Pons (tissue), 1 donor: Measurements from ENCODE around the gene DLG2.

Experiments
- DNase-seq: peaks from one replicate; pipeline ENCODE4 v3.0.0-alpha.2; 2016; ENCODE audit warnings: low spot score

DLG2 gene

DNA sequence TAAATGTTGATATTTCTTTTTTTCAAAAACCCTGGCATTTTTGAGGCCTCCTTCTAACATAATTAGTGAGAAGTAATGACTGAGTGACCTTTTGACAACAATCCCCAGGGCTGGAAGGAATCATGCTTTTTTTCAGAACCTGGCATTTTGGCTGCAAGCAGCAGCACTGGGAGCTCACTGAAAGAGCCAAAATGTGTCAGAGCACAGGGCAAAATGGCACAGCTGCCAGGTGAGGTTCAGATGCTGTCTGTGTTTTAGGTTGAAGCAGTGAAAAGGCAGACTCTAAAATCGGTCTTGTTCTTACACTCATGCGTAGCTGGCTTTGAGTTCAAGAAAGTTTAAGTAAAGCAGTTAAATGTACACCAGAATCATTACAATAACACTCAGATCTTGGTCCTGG is 1063.8 kb downstream of the DLG2 start:
- DNase-seq = peak; percentile 6

DNA sequence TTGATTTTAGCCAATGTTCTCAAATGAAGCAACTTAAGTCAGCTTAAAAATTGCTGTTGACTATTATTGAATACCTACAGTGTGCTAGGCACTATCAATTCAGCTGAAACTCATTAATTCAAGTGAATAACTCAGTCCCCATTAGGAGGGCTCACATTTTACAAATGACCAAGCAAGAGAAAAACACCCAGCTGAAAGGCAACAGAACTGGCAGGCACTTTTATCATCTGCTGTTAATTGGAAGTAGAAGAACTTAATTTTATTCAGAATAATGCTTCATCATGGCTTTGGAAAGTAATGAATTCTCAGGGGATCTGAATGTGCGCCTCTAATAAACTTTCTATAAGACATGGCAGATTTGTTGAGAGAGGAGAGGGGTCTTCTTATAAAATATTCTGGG is 1066.9 kb downstream of the DLG2 start:
- no peak for DNase-seq

GRCh38 chr11:84558085-84558905 is 1068.8 kb downstream of the DLG2 start:
- peak; percentile 70 for DNase-seq

DNA sequence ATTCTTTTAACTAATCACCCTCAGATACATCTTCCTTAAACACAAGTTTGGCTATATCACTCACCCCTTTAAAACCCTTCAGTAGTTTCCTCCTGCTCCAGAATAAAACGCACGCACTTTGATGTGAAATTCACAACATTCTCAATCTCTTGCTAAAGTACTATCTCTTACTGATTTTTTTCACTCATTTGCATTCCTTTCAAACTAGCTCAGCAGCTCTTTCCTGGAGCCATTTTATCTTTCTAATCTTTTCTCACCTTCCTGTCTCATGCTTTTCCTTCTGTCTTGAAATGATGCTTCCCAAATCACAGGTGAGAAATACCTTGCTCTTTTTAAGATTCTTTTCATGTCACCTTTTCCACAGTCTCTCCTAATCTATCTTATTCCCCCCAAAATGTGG is 1074.4 kb downstream of the DLG2 start:
- no peak for DNase-seq

GRCh38 chr11:84549217-84549616 is 1077.9 kb downstream of the DLG2 start:
- DNase-seq = no peak

DNA sequence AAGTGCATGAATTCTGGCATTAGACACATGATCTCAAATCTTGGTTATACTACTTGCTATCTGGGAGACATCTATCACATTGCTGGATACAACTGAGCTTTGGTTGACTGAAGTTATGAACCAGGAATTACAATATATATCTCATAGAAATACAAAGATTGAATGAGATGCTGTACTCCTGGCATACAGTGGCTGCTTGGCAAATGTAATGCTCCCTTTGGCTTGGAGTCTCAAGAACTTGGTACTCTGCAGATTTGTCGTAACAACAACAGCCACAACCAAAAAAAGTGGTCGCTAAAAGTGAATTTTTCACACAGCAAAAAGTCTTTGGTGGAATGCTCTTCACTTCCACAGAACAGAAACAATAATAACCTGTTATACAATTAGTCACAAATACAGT is 1082.6 kb downstream of the DLG2 start:
- DNase-seq = no peak

- no peak for DNase-seq
Observed at GRCh38 chr11:84543367-84544159, 1083.6 kb downstream of the DLG2 start.

DNA sequence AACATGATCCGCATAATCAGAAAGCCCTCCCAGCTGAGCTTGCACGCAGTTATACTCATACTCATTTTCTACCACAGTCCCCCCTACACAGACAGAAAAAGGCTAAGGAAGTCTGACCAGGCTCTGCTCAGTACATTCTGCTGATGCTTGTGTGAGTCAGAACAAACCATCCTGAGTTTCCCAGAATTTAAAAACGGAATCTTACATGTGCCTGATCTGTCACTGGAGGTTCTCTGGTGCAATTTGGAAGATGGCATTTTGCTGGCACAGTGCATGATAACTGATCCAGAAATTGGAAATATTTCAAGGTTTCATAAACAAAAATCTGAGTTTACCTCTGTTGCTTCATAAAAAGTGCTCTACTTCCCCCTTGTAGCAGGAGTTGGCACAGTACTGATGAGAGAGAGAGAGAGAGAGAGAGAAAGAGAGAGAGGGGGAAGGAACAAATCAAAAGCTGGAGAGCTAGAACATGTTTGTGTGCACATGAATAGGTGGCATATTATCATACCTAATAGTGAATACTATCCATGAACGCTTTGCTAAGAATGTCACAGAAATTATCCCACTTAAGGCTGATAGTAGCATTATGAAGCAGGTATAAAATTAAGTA is 1085.3 kb downstream of the DLG2 start:
- DNase-seq = no peak

DNA sequence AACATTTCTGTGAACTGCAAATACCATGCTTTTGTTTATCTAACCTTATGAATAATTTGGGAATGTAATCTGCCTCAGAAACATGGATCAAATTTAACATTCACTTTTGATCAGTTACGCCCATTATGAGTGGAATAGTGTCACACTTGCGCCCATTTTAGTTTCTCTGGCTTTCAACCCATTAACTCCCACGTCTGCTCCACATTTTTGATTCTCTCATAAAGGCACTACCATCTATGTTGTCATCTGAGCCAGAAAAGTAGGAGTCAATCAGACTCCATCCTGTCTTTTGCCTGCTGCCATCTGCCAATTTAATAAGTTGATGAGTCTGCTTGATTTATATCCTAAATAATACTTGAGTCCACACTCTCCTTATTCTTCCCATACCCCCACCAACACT is 1090.7 kb downstream of the DLG2 start:
- no peak for DNase-seq

DNA sequence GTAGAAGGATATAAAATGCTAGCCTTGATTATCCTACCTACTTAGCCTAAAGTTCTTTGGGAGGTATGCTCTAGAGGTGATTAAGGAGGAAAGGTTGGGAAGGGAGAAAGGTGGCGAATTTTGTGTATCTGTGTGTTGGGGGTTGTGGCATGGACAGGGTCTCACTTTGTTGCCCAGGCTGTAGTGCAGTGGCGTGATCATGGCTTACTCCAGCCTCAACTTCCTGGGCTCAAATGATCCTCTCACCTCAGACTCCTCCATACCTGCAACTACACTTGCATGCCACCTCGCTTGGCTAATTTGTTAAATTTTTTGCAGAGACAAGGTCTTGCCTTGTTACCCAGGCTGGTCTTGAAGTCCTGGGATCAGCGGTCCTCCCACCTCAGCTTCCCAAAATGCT is 1094.8 kb downstream of the DLG2 start:
- DNase-seq = no peak

- no peak for DNase-seq
Observed at GRCh38 chr11:84526250-84526649, 1100.9 kb downstream of the DLG2 start.

- DNase-seq = peak; percentile 70
Observed at GRCh38 chr11:84524422-84525051, 1102.6 kb downstream of the DLG2 start.

DNA sequence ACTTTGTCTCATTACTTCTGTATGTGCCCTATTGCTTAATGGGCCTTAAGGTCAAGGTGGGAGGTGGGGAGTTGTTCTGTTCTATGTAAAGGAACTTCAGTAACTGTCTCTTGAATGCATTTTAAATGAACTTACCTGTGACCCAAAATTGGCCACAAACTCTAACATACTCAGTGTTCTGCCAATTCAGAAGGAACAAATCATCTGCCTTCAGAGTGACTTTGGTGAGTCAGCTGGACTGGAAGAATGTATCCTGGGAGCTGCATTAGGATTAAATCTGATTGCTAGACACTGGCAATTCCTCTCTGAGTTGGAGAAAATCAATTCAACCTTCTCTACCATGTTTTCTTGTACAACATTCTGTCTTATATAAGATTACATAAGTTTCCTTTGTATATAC is 1104.8 kb downstream of the DLG2 start:
- DNase-seq = peak; percentile 24

DNA sequence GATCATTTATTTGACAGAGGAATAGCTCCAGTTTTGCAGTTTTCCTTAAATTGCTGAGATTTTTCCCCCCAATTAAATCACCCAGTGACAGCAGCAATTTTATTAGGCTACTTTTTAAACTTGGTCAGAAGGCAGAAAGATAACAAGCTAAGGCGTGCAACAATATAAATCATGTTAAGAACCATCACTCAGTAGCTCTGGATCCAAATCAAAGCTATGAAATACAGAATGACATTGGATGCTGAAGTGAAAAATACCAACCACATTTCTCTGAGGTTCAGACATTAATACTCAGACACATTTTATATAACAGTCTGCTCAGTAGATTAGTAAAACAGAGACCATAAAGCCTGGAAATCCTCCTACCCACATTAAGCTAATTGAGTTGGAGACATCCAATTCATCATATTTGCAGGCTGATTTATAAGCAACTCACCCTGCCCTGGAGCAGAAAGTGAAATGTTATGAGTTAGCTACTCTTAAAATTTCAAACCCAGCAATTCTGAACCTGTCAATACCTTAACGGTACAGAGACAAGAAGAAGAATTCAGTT is 1108.4 kb downstream of the DLG2 start:
- no peak for DNase-seq

DNA sequence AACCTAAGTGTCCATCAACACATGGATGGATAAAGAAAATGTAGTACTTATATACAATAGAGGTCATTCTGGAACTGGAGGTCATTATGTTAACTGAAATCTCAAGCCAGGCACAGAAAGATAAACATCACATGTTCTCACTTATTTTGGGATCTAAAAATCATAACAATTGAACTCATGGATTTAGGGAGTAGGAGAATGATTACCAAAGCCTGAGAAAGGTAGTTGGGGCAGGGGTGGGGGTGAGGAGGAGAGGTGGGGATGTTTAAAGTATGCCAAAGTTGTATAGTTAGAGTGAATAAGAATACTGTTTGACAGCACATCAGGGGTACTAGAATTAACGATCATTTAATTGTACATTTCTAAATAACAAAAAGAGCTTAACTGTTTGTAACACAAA is 1112.7 kb downstream of the DLG2 start:
- DNase-seq = no peak

- DNase-seq = no peak
Observed at GRCh38 chr11:84503503-84503902, 1123.6 kb downstream of the DLG2 start.

DNA sequence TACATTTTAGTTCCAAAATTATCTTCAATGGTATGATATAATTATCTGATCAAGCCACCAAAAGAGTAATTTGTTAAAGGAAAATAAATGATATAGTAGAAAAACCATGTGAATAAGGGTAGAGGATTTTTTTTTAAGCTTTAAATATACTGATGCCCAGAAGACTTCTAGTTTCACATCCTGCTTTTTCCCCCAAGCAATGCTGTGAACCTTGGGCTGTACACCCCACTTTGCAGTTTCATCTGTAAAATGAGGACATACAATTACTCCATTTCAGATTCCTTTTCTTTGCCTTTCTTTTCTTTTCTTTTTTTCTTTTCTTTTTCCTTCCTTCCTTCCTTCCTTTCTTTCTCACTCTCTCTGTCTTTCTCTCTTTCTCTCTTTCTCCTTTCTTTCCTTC is 1125.4 kb downstream of the DLG2 start:
- no peak for DNase-seq

GRCh38 chr11:84497981-84498411 is 1129.1 kb downstream of the DLG2 start:
- no peak for DNase-seq

DNA sequence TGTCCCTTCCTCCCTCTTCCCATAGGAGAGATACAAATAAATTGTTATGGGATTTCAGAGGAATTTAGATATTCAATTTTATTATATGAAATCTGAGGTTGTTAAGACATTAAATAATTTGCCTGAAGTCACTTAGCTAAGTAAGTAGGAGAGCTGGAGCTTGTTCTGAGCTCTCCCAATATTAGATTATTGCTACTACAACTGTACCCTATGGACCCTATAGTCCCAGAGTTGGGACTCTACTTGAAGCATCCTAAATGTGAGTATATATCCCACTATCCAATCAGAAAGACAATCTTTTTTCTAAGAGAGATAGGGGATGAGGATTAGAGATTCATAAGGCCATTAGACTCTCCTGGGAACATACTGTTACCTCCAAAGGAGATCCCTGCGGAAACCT is 1130.0 kb downstream of the DLG2 start:
- DNase-seq = no peak

GRCh38 chr11:84496122-84496521 is 1131.0 kb downstream of the DLG2 start:
- DNase-seq = no peak

DNA sequence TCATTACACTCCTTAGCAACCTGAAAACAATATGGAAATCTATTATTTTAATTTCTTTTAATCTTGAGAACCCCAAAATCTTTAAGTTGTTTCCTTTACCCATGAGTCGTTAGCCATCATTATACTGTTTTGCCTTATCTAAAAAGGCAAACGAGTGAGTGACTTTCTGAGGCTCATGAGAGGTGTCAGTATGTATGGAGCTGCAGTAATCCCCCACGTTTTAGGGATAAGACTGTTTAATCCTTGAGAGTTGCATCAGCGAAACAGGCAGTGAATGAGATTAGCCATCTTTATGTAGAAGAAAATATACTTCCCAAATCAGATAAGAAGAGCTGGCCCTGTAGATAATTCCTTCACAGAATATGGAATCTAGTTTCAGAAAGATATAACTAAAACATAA is 1147.0 kb downstream of the DLG2 start:
- no peak for DNase-seq

GRCh38 chr11:84476581-84476980 is 1150.6 kb downstream of the DLG2 start:
- peak; percentile 13 for DNase-seq
